Spleen (tissue), 7 donors: ENCODE measurements around the gene DUS1L.

Experiments
- CTCF ChIP-seq, 11 experiments: fragments of 200-600 bp in 7 of 11; fragments of 450-650 bp in 4 of 11; sonication (generic) in 4 of 11; IDR thresholded peaks in 8 of 11; conservative IDR thresholded peaks in 3 of 11; 1 replicate in 7 of 11; 2 replicates in 4 of 11; pipeline versions ENCODE4 v1.4.0 to v1.8.0; 2016 to 2021; ENCODE audit warnings: antibody characterized with exemption in 11 of 11, inconsistent platforms in 4 of 11, mild to moderate bottlenecking in 1 of 11
- POLR2A ChIP-seq, 3 donors: fragments of 450-650 bp; IDR thresholded peaks; one replicate each; pipeline ENCODE4 v1.5.1; 2017; ENCODE audit warnings: antibody characterized with exemption in 3 of 3, mild to moderate bottlenecking in 1 of 3
- donor health status: DM: no; HTN: no; CAD: no; lungs with moderate emphysema.
- donor health status: DM: no; HTN: no; CAD: no.
- donor health status: DM: no; HTN: no; CAD: no.

GRCh38 chr17:82088838-82089722 lies 23.5 kb upstream of the DUS1L start:
- TF ChIP-seq CTCF (IDR thresholded peaks at IDR 0.05 in 8 of 11, conservative IDR thresholded peaks at IDR 0.05 in 3 of 11): no peak
- no peak for TF ChIP-seq POLR2A (IDR thresholded peaks at IDR 0.05)
